Measurements from ENCODE around the gene F2R.
"Not testable (repeated sequence)": the region's sequence is repeated elsewhere in the genome, so short reads cannot be mapped to it uniquely, and the experiment has no call there.

F2R gene

DNA sequence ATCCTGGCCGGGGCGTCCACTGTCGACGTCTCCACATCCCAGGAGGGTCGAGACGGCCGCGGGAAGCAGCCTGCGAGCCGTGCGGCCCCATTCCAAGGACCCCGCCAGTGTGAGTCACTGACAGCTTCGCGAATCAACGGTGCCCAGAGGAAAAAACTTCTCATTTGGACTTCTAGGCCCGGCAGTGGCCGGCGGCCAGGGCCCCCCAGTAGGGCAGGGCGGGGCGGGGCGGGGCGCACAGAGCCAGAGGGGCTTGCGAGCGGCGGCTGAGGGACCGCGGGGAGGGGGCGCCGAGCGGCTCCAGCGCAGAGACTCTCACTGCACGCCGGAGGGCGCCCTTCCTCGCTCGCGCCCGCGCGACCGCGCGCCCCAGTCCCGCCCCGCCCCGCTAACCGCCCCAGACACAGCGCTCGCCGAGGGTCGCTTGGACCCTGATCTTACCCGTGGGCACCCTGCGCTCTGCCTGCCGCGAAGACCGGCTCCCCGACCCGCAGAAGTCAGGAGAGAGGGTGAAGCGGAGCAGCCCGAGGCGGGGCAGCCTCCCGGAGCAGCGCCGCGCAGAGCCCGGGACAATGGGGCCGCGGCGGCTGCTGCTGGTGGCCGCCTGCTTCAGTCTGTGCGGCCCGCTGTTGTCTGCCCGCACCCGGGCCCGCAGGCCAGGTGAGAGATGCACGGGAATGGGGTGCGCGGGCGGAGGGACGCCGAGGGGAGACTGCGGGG lies at the start of gene F2R:
Gene F2R, plus strand, starts transcription at position 391 of the 720 bp plus-strand sequence. Its CDS starts 182 bp downstream, at position 573.
- peak; percentile 52 for DNase-seq

- DNase-seq, result no peak
Measured at GRCh38 chr5:76667495-76667894, 48.4 kb upstream of the F2R start.

DNA sequence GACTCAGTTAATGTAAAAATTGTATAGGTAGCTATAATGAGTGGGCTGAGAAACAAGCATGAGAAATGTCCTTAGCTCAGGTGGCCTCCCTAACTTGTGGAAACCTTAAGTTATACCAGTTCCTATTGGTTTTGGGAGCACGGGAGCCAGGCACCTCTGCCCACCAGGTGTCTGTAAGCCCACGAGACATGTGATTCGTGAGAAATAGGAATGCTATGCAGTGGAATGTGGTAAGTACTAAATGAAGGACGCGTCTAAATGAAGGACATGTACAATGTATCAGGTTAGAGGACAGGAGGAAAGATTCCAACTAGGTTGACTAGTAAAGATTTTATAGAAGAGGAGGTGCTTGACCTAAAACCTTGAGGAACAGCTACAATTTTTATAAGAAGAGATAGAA lies 46.7 kb upstream of the F2R start:
- no peak for DNase-seq

- no peak for DNase-seq
Measured at GRCh38 chr5:76670508-76670907, 45.4 kb upstream of the F2R start.

GRCh38 chr5:76672242-76672641 lies 43.7 kb upstream of the F2R start:
- DNase-seq, result no peak

DNA sequence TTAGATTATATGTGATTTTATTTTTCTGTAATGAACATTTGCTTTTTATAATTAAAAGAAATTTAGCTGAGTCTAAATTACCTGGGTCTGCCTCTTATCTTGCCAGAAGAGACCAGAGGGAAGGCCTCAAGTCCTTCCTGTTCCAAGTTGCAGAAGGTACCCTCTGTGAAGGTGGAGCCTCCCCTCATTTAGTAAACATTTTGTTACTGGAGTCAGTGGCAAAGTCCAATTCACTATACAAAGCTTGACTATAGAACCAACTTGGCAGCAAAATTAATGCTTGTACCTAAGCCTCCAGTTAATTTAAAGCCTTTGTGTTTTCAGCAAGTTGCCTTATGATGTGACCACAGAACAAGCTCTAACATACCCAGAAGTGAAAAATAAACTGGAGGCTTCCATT lies 42.8 kb upstream of the F2R start:
- DNase-seq, result no peak

- no peak for DNase-seq
Measured at GRCh38 chr5:76674330-76675066, 41.4 kb upstream of the F2R start.

DNA sequence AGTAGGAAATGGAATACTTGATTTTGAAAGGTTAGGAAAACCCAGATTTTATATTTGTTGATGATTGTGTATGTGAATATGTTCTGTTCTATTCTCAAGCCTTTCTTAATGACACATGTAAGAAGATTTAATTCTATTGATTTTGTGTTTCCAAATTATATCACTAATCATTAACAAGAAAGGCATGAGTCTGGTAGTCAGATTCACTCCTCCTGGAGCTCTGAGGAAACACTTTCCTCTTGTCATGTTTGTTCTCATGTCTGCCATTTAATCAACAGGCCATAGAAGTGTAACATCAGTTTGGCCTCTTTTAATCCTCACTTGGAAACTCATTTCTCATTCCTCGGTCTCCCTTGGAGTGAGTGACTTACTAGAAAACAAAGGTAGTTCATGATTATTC lies 40.6 kb upstream of the F2R start:
- no peak for DNase-seq

- no peak for DNase-seq
Measured at GRCh38 chr5:76677849-76678472, 38.0 kb upstream of the F2R start.

GRCh38 chr5:76679231-76679630 lies 36.7 kb upstream of the F2R start:
- DNase-seq, result no peak

DNA sequence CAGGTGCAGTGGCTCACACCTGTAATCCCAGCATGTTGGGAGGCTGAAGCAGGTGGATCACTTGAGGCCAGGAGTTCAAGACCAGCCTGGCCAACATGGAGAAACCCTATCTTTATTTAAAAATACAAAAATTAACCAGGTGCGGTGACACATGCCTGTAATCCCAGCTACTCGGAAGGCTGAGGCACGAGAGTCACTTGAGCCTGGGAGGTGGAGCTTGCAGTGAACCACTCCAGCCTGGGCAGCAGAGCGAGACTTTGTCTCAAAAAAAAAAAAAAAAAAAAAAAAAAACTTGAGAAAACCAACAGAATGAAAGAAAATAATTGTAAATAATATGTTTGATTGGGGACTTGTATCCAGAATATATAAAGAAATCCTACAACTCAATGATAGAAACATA lies 35.1 kb upstream of the F2R start:
- DNase-seq, result not testable (repeated sequence)

- DNase-seq, result no peak
Measured at GRCh38 chr5:76681287-76681686, 34.6 kb upstream of the F2R start.

DNA sequence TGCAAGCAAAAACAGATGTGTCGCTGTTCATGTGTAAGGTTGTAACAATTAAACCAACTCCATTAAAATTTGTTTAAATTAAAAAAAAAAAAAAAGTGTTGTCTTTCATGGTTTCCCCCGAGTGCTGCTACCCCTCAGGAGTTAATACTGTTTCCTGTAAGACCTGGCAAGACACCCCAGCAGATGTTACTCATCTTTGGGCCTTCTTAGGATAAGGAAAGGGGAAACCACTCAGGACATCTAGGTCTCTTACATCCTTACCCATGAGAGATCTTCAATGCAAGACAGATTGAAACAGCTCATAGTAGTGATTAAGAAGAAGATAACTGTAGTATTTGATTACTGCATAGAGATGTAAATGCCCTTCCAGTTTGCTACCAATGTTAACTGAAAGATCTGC lies 33.5 kb upstream of the F2R start:
- DNase-seq, result no peak

GRCh38 chr5:76683816-76684731 lies 31.9 kb upstream of the F2R start:
- DNase-seq, result no peak

GRCh38 chr5:76684756-76685519 lies 31.0 kb upstream of the F2R start:
- DNase-seq, result no peak

GRCh38 chr5:76685704-76686103 lies 30.2 kb upstream of the F2R start:
- DNase-seq, result no peak

GRCh38 chr5:76688212-76688611 lies 27.7 kb upstream of the F2R start:
- no peak for DNase-seq

GRCh38 chr5:76688836-76689235 lies 27.1 kb upstream of the F2R start:
- no peak for DNase-seq

DNA sequence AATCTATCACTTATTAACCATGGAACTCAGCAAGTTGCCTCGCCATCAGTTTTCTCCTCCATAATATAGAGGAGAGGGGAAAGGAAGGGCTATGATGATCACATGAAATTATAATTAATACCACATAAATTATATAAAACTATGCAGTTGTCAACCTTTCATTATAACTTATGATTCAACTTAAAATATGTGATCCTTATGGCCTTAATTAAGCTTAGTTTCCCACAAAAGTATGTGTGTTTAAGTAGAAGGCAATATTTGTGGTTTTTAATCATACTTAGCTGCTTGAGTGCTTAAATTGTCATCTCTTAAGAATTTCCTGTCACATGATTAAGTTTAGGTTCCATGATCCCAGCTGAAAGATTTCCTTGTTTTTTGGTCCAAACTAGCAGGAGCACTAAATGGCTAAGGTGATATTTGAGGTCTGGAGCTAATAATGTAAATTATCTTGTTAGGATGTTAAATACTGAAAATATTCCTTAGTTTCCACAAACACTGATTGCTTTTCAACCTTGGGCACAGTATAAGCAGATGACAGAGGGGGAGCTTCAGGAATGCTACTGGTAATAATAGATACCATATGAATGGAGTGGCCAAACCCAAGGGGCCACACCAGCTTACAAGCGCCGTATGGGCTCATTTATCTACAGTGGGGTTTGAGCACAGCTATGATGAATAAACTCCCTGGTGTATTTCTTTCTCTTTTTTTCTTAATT lies 26.4 kb upstream of the F2R start:
- DNase-seq, result no peak

- DNase-seq, result no peak
Measured at GRCh38 chr5:76690037-76690679, 25.8 kb upstream of the F2R start.
